HG02623 (cell line): ENCODE results near the gene MFSD6.
"Not testable (repeated sequence)": the region's sequence is repeated elsewhere in the genome, so short reads cannot be mapped to it uniquely, and the experiment has no call there.

Experiments
- ATAC-seq: cut with Tn5 transposase; IDR thresholded peaks from one replicate; pipeline ENCODE4 v1.9.1; 2021; ENCODE audit warnings: moderate library complexity; ENCODE audit not compliant: unreplicated experiment

The MFSD6 gene

DNA sequence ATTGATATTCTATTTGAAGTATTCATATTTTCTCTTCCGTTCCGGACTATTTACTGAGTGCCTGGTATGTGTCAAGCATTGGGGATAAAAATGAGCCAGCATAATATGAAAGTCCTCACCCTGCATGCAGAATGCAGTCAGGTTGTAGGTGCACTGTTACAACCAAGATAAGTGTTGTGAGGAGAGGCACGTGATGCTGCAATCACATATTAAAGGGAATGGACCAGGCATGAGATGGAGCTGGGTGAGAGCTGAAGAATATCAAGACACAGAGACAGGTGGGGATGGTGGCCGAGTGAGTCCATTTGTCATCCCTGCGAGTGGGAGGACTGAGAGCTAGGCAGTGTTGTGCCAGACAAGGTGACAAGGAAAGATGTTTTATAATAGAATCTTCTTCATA lies 52.3 kb downstream of the MFSD6 start:
- no peak for ATAC-seq

- no peak for ATAC-seq
These were observed 54.0 kb downstream of the MFSD6 start for GRCh38 chr2:190462181-190462580.

GRCh38 chr2:190462611-190463010 lies 54.5 kb downstream of the MFSD6 start:
- ATAC-seq, result no peak

GRCh38 chr2:190465060-190465459 lies 56.9 kb downstream of the MFSD6 start:
- ATAC-seq, result peak; percentile 37

- no peak for ATAC-seq
These were observed 58.8 kb downstream of the MFSD6 start for GRCh38 chr2:190466819-190467446.

GRCh38 chr2:190467575-190468083 lies 59.5 kb downstream of the MFSD6 start:
- ATAC-seq, result peak; percentile 42

DNA sequence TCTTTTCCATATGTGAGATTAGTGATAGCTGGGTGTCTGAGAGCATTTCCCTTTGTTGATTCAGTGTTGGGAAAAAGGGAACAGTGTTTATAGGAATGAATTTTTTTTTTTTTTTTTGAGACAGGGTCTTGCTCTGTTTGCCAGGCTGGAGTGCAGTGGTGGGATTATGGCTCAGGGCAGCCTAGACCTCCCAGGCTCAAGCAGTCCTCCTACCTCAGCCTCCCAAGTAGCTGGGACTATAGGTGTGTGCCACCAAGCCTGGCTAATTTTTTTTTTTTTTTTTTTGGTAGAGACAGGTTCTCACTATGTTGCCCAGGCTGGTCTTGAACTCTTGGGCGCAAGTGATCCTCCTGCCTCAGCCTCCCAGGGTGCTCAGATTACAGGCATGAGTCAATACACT lies 60.2 kb downstream of the MFSD6 start:
- not testable (repeated sequence) for ATAC-seq

DNA sequence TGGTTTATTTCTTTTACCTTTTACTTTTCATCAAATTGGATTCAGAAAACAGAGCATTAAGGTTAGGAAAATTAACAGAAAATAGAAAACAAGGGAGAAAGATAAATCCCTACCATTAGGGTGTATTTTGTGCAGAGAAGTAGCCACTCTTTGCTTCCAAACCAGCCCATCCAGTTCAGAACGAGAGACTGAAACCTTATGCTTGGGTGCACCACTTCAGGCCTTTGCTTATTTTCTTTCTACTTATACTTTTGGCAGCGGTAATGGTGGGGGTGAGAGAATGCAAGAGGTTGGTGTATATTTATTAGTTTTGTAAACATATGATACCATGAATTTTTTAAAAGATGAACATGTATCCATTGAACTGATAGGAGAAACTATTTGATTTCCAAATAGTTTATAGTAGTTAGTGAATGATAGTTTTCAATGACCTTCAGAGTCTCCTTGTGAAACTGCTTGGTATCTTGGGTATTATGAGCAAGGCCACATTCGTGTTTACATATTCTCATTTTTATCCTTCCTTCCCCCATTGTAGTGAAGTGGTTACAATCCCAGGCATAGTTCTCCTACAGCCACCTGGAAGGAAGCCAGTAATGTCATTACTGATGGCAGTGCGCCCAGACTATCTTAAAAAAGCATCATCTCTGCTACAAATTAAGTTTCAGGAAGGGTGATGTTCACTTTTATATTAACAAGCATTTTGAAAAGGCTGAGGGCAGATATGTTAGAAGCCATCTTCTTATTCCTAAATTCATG lies 60.8 kb downstream of the MFSD6 start:
- peak; percentile 64 for ATAC-seq

DNA sequence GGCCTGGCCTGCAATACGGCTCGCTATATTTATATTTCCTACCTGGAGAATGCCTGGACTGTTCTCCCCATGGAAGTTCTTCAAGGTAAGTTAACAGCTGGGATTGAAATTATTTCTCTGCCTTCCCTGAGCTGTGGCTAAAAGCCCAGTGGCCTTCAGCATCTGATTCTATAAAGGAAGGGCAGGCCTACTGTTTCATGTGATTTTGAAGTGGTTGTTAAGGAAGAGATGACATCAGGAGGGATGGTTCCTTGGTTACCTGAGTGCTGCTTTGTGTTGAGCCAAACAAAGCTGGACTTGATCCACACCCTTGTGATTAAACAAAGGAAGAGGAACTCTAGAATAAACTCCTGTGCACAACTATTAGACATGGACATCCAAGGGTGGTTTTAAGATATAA lies 61.6 kb downstream of the MFSD6 start:
- no peak for ATAC-seq

DNA sequence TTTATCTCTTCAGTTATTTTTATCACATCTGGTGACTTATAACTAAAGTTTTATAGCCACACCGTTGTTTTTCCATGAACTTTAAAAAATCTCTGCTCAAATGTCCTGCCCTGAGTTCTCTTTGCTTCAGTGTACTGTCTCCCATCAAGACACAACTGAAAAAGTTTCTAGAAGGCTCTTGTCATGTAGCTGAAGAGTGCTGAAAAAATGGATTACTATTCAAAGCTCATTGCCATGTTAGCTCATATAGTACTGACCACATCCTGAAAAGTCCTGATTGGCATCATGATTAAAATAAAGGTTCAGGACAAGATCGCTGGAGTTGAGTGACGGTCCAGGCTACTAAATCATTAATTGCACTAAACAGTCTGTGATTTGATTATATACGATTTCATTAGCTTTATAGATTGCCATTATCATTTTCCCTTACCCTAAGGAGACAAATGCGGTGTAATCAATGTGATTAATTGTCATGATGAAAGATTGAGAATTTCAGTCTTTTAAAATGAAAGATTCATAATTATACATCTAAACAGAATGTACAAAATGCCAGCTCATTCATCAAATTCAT lies 62.2 kb downstream of the MFSD6 start:
- ATAC-seq, result no peak

GRCh38 chr2:190477661-190478454 lies 69.7 kb downstream of the MFSD6 start:
- ATAC-seq, result no peak

DNA sequence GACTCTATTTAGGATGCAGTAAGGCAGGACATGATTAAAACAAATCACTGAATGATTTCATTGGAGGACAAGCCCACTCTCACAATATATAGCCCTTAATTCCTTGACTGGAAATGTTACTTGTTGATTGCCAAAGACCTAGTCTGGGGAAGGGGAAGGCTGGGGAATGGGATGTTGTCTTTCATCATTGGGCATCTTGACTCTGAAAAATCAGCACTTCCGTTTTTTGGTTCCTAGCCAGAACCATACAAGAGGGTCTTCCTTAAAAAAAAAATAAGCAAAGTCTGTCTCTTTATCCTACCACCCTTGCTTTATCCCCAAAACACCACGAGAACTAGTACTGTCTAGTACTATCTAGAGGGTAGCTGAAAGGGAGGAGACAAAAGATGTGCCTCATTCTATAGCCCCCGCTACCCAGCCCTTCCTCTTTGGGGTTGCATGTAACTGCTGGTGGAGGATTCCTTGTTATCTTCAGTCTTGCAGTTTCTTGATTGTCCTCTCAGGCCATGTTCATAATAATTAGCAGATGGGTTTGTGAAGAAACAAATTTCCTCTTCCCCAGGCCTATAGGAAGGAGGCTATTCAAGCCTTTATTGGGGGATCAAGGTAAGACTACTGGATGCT lies 70.5 kb downstream of the MFSD6 start:
- ATAC-seq, result no peak

DNA sequence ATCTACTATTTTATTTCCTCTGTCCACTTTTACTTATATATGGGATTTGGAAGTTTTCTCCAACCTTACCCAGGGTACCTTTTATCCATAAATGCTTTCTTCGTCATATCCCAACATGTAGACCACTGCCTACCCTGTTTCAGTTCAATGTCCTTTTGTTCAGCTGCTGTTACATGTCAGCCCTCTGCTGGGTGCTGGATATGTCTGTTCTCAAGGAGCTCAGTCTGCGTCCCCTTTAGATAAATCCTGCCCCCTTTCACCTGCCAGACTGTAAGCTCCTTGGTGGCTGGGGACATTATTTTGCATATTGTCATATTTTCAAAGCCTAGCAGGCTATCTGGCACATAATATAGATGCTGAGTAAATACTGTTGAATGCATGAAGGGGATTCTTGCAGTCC lies 73.2 kb downstream of the MFSD6 start:
- no peak for ATAC-seq

- no peak for ATAC-seq
These were observed 74.3 kb downstream of the MFSD6 start for GRCh38 chr2:190482451-190482850.

DNA sequence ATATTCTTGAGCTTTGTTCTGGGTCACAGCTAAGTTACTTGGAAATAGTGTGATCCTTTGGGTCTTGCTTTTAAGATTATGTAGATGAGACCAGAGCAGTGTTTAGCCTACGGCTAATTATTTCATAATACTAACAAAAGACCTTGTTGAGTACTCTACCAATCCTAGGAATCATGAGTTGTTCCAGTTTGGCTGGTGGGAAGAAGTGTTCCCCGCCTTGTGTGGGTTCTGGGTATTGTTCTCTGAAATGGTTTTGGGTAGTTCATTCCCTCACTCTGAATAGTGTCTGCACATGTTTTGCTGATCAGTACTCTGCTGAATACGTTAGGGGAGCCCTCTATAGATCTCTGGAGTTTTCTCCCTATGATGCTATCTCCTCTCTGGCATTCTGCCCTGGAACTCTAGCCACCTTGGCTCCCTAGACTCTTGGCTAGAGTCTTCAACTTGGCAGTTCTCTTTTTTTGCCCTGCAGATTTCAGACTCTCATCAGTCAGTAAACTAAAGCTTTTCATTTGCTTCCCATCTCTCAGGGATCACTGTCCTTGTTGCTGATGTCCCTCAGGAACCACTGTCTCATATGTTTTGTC lies 78.0 kb downstream of the MFSD6 start:
- ATAC-seq, result no peak

- no peak for ATAC-seq
These were observed 80.5 kb downstream of the MFSD6 start for GRCh38 chr2:190488516-190489233.

DNA sequence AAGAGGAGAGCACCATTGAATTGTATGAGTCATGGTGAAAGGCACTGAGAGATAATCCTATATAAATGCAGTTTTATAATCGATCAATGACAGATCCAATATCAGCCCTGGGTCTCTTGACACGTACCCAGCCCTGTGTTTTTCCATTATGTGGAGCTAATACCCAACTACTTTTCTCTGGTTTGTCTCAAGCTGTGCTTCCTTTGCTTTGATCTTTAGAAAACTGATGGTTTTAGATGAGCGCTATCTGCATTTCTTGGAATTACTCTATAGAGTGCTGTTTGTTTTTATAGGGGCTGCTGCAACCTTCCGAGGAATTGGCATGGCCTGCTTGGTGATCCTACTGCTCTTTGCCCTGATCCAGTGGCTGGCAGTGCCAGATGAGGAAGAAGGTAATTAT lies 81.3 kb downstream of the MFSD6 start:
- no peak for ATAC-seq

- no peak for ATAC-seq
These were observed 82.3 kb downstream of the MFSD6 start for GRCh38 chr2:190490502-190490901.

GRCh38 chr2:190493095-190493494 lies 84.9 kb downstream of the MFSD6 start:
- ATAC-seq, result no peak
